HG03520 (cell line): ENCODE results near the gene C1GALT1C1L.
"Not testable (repeated sequence)": the region's sequence is repeated elsewhere in the genome, so short reads cannot be mapped to it uniquely, and the experiment has no call there.

ENCODE experiments used
- ATAC-seq: cut with Tn5 transposase; IDR thresholded peaks from one replicate; pipeline ENCODE4 v1.9.1; 2021; ENCODE audit warnings: mild to moderate bottlenecking, moderate library complexity; ENCODE audit not compliant: unreplicated experiment

Gene C1GALT1C1L

DNA sequence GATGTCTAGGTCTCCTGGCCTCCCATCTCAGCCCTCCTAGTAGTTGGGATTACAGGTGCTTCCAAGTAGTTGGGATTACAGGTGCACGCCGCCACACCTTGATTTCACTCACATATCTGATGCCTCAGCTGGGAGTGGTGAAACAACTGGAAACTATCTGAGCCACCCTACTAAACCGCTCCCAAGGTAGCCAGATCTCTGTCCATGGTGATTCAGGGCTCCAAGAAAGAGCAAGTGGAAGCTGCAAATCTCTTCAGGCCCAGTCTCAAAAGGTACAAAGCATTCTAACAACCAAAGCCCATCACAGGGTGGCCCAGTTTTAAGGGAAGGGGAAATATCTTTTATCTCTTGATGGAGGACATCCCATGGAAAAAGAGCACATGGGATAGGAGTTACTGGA, 19.0 kb downstream of the C1GALT1C1L start:
- ATAC-seq = no peak

DNA sequence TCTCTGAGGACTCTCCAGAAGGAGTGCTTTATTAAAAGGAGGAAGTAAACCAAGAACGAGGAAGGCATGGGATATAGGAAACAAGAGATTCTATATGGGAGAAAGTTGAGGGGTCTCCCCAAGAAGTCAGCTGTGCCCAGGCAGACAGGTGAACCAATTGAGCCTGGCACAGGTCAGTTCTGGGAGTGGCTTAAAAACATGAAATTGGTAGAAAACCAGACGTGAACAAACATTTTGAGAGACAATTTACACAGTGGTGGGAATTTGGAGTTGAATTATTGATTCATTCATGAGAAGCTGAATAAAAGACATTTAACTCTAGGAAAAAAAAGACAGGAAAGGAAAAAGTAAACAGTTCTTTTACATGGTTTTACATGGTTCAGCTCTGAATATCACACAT, 22.7 kb downstream of the C1GALT1C1L start:
- ATAC-seq = no peak

DNA sequence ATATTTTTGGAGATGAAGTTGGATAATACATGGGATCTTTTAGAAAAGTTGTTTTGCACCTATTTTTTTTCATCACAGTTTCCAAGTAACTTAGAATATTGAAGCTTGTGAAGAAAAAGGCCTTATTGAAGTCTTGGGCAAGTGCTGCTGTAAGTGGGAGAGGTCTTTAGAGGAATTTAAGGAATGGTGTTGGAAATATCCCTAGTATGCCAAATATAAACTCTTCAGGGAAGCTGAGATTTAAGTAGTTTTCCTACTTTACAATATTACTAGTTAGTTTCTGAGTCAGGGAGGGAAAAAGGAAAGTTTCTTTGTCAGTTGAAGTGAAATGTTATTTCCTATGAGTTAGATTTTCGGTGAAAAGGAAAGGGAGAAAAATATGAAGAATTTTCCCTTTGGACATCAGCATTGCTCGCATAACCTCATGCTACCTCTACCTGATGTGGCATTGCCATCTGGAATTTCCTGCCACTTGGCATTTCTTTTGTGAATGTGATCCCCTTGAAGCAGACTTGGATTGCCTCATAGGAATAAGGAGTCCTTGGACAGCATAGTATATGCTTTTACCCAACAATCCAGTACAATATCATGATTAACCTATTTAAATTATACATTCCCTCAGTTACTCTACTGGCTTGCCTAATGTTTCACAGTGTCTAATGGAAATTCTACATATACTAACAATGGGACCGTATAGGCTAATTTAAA, 27.1 kb downstream of the C1GALT1C1L start:
- no peak for ATAC-seq

DNA sequence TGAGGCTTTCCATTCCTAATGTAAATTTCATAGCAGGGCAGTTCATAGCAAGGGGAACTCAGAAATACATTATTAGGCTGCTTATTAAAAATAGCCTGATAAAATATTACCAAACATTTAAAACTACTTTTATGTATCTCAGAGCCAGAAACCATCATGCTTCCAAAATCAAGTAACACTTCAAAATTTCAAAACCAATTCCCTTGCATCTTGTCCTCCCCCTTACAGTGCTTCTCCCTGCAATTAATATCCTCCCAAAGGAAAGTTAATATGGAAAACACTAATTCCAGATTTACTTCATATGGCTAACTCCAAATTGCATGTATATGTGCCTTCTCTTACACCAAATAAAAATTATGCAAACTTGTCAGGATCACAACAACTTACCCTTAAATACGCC, 32.5 kb downstream of the C1GALT1C1L start:
- no peak for ATAC-seq

DNA sequence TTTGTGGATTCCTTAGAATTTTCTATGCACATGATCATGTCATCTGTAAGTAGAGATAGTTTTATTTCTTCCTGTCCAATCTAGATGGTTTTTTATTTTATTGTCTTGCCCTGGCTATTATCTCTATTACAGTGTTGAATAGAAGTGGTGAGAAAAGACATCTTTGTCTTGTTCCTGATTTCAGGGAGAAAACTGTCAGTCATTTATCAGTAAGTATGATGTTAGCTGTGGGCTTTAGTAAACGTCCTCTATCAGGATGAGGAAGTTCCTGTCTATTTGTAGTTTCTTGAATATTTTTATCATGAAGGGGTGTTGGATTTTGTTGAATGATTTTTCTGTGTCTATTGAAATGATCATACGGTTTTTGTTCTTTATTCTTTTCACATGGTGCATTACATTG, 33.9 kb downstream of the C1GALT1C1L start:
- ATAC-seq = no peak

DNA sequence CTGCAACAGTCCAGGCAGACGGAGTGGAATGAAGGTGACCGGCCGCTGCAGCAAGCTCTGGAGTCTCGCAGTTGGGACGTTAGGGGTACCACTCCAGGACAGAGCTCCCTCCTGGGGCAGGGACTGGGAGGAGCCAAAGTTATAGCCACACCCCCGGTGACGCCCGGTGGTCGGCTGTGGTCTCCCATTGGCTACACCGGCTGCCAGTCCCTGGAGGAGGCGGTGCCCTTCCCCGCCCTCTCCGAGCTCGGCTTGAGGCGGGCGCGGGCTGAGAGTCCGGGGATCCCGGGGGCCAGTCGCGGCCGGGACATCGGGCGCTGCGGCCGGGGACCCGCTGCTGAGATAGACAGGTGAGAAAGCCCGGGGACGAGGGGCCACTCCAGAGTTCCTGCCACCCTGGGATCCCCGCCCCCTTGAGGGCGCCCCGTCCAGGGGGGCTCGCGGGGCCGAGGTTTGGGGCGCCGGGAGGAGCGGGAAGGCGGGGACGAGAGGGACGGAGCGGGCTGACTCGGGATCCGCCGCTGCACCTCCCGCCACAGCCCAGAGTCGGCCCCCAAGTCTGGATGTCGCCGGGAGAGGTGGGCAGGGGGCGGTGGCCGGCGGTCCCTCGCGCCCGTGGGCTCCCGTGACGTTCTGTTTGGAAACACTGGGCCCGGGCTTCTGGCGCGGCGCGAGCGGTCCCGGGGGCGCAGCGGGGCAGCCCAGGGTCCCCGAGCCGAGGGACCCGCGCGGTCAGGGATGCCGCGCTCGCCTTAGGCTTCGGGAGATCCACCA, 39.0 kb downstream of the C1GALT1C1L start, which contains the start of gene PLEKHH2:
TSS of gene PLEKHH2 (plus strand) at position 231 of the 774 bp plus-strand sequence. CDS start 7,414 bp downstream, outside the sequence.
- ATAC-seq = peak; percentile 100

DNA sequence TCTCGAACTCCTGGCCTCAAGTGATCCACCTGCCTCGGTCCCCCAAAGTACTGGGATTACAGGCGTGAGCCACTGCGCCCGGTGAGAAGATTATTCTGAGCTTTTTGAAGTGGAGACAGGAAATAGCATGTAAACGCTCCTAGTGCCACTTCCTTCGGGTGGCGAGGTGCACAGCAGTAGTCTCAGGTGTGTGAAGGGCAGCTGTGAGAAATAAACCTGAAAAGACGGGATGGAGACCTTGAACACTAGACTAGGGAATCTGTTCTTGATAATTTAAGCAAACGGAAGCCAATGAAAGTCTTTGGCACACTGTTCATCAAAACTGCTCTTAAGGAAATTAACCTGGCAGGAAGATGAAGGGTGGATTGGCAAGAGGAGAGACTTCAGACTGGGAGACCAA, 39.6 kb downstream of the C1GALT1C1L start:
- no peak for ATAC-seq

DNA sequence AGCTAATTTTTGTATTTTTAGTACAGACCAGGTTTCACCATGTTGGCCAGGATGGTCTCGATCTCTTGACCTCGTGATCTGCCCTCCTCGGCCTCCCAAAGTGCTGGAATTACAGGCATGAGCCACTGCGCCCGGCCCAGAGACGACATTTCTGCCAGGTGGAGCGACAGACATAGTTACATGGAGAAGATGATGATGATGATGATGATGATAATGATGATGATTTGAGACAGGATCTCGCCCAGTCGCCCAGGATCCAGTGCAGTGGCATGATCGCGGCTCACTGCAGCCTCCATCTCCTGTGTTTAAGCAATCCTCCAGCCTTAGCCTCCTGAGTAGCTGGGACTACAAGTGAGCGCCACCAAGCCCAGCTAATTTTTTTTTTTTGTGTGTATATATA, 40.1 kb downstream of the C1GALT1C1L start:
- not testable (repeated sequence) for ATAC-seq

DNA sequence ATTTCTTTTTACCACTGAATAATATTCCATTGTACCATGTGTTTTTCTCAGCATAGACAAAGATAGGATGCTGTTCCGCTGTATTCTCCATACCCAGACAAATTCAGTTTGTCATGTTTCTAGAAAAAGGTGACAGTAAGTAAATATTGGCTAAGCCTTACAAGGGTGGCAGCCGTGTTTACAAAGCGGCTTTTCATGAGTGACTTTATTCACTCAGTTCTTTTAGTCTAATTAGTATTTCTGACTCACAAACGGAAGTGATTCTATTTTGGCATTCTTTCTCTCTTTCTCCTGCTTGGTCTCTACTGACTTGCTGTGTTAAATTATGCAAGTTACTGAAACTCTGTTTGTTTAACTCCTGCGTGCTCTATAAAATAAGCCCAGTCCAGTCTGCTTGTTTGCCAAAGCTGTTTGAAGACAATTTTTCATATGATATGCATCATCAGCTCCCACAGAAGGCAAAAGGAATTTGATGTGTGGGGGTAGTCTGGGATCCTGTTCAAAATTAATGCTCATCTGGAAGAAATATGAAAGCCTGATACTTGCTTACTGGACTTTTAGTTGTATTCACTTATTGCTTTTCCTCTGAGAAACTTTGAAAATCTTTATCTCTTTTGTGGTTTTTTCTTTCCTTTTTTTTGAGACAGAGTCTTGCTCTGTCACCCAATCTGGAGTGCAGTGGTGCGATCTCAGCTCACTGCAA, 41.5 kb downstream of the C1GALT1C1L start:
- no peak for ATAC-seq

DNA sequence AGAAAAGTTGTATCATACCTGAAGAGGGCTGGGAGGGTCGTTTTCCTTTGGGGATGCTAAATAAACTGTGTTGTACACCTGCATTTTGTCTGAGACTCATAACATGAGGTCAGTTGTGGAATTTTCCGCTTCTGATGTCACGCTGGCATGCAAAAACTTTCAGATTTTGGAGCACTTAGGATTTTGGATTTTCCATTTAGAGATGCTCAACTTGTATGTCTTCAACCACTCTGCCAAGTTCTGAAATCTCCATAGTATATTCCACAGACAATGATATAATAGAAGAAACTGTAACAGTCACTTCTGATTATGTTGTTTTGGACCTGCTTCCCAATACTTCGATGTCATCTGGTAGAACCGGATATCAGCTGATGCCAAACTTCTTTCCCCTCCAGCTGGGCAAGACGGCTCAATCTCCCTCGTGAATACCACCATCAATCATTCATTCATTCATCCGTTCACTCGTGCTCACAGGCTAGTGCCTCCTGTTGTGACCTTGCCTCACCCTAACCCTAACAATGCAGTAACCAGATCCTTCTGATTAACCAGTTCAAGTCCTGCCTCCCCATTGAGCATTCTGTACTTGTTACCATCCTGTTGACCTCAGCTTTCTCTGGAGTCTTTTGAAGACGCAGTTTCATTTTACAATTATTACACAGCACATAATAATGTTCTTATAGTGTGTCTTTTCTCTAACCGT, 44.5 kb downstream of the C1GALT1C1L start:
- ATAC-seq = no peak
